Stimulated activated CD4-positive, alpha-beta T cell treated with anti-CD3 and anti-CD28 coated beads, Interleukin-4, amount 100 ng/mL, for 4 hours (primary cell): ENCODE measurements around the gene CDK16.
"Not testable (repeated sequence)": the region's sequence is repeated elsewhere in the genome, so short reads cannot be mapped to it uniquely, and the experiment has no call there.

Experiments
- DNase-seq, 2 experiments: peaks; one replicate each; pipeline ENCODE4 v3.0.0-alpha.2; 2020

Gene CDK16

GRCh38 chrX:47257620-47258019 is 39.1 kb downstream of the CDK16 start:
- not testable (repeated sequence) for DNase-seq

GRCh38 chrX:47264483-47265173 is 46.1 kb downstream of the CDK16 start:
- no peak for DNase-seq

- DNase-seq = no peak
These were observed 48.2 kb downstream of the CDK16 start for GRCh38 chrX:47266643-47267042.

GRCh38 chrX:47272013-47272408 is 53.5 kb downstream of the CDK16 start:
- DNase-seq = no peak

- no peak for DNase-seq
These were observed 54.7 kb downstream of the CDK16 start for GRCh38 chrX:47273011-47273730.

GRCh38 chrX:47278691-47279090 is 60.2 kb downstream of the CDK16 start:
- DNase-seq = no peak
